H1 (cell line): ENCODE results near the gene IWS1. TPM values are rescaled to one million over a fixed set of nuclear protein-coding genes. Genes with fewer than 3 reads are reported as not detected.

ENCODE experiments used
- CTCF ChIA-PET: fragments of 300-600 bp; sonication (Branson Sonifier 250); formaldehyde crosslinking; loops from one replicate; lab custom pipeline; 2021; ENCODE audit not compliant: partially characterized antibody; lab: Charles Lee
- POLR2A ChIA-PET: fragments of 300-600 bp; sonication (Branson Sonifier 250); formaldehyde crosslinking; loops from one replicate; lab custom pipeline; 2021; ENCODE audit warnings: inconsistent platforms; ENCODE audit not compliant: partially characterized antibody; lab: Charles Lee
- DNase-seq, 2 experiments: peaks; one replicate each; pipeline versions ENCODE4 v3.0.0 to v3.0.0-alpha.2; 2010 to 2022; ENCODE audit warnings: low spot score in 2 of 2, low read depth in 1 of 2, mixed read lengths in 1 of 2
- FAIRE-seq: peaks from 2 replicates; lab custom pipeline; 2011; peaks lifted over from hg19 to GRCh38; lab: Jason Lieb, UNC
- H2AFZ ChIP-seq: 2 replicates; pipeline ENCODE4 v1.8.1; 2012; ENCODE audit warnings: low read length, inconsistent platforms
- H2AK5ac ChIP-seq: 2 replicates; pipeline ENCODE4 v1.6.1; 2013; ENCODE audit warnings: low read depth, low read length
- H2BK120ac ChIP-seq: replicated peaks from 2 replicates; pipeline ENCODE3; 2013; ENCODE audit warnings: low read depth, low read length, inconsistent platforms
- H2BK12ac ChIP-seq: 2 replicates; pipeline ENCODE4 v1.6.1; 2013; ENCODE audit warnings: low read depth, low read length
- H2BK15ac ChIP-seq: 2 replicates; pipeline ENCODE4 v1.6.1; 2013; ENCODE audit warnings: low read length
- H2BK20ac ChIP-seq: 2 replicates; pipeline ENCODE4 v1.6.1; 2013; ENCODE audit warnings: low read length
- H2BK5ac ChIP-seq: 2 replicates; pipeline ENCODE4 v1.6.1; 2013; ENCODE audit warnings: low read depth, low read length
- H3K14ac ChIP-seq: 2 replicates; pipeline ENCODE4 v1.6.1; 2013; ENCODE audit warnings: inconsistent platforms; ENCODE audit not compliant: insufficient read length
- H3K18ac ChIP-seq: 2 replicates; pipeline ENCODE4 v1.6.1; 2013; ENCODE audit warnings: low read length; ENCODE audit errors: extremely low read depth
- H3K23ac ChIP-seq: 2 replicates; pipeline ENCODE4 v1.6.1; 2013; ENCODE audit warnings: inconsistent platforms; ENCODE audit not compliant: insufficient read length
- H3K23me2 ChIP-seq: 2 replicates; pipeline ENCODE4 v1.6.1; 2013; ENCODE audit warnings: low read depth, low read length
- H3K27ac ChIP-seq: 2 replicates; pipeline ENCODE4 v1.6.1; 2011; ENCODE audit warnings: low read depth, low read length, inconsistent platforms
- H3K27me3 ChIP-seq, 4 experiments: replicated peaks in 1 of 4; 1 replicate in 1 of 4; 2 replicates in 3 of 4; pipeline versions ENCODE4 v1.6.1 to v1.8.1; 2011 to 2013; ENCODE audit warnings: low read length in 3 of 4, mild to moderate bottlenecking in 3 of 4, inconsistent platforms in 2 of 4, mixed read lengths in 2 of 4, moderate library complexity in 1 of 4; ENCODE audit not compliant: control insufficient read depth in 3 of 4, insufficient read depth in 3 of 4; ENCODE audit errors: extremely low read depth in 1 of 4
- H3K36me3 ChIP-seq, 4 experiments: 2 replicates each; pipeline versions ENCODE4 v1.6.1 to v1.8.1; 2011 to 2013; ENCODE audit warnings: mild to moderate bottlenecking in 4 of 4, low read length in 3 of 4, moderate library complexity in 2 of 4, control low read depth in 1 of 4, inconsistent platforms in 1 of 4; ENCODE audit not compliant: insufficient read depth in 4 of 4, control insufficient read depth in 2 of 4
- H3K4ac ChIP-seq: replicated peaks from 2 replicates; pipeline ENCODE3; 2013; ENCODE audit warnings: low read length, low read depth, mixed read lengths, inconsistent platforms; ENCODE audit not compliant: insufficient read length
- H3K4me1 ChIP-seq, 4 experiments: replicated peaks in 1 of 4; 1 replicate in 1 of 4; 2 replicates in 3 of 4; pipeline versions ENCODE4 v1.6.1 to v1.8.1; 2011 to 2013; ENCODE audit warnings: low read length in 3 of 4, inconsistent platforms in 2 of 4, mixed read lengths in 1 of 4; ENCODE audit not compliant: insufficient read depth in 4 of 4, control insufficient read depth in 3 of 4
- H3K4me2 ChIP-seq, 2 experiments: 2 replicates each; pipeline versions ENCODE4 v1.6.1 to v1.8.1; 2011 to 2013; ENCODE audit warnings: low read depth in 2 of 2, low read length in 2 of 2, control low read depth in 1 of 2, inconsistent platforms in 1 of 2, mild to moderate bottlenecking in 1 of 2; ENCODE audit not compliant: insufficient read depth in 1 of 2
- H3K4me3 ChIP-seq, 4 experiments: fragments of 200-600, 300-600 bp in 1 of 4; sonication (generic), shearing (Covaris generic), sonication (Bioruptor Twin) in 1 of 4; 2 replicates each; pipeline versions ENCODE4 v1.5.1 to v1.8.1; 2011 to 2016; ENCODE audit warnings: low read length in 4 of 4, low read depth in 3 of 4, control low read depth in 2 of 4, inconsistent platforms in 2 of 4, mild to moderate bottlenecking in 2 of 4, mixed read lengths in 1 of 4, moderate library complexity in 1 of 4; ENCODE audit not compliant: insufficient read depth in 2 of 4; ENCODE audit errors: extremely low read depth in 1 of 4
- H3K56ac ChIP-seq: replicated peaks from 2 replicates; pipeline ENCODE3; 2013; ENCODE audit warnings: low read depth, mild to moderate bottlenecking, mixed read lengths, low read length, inconsistent platforms; ENCODE audit not compliant: insufficient read length
- H3K79me1 ChIP-seq: 2 replicates; pipeline ENCODE4 v1.6.1; 2013; ENCODE audit warnings: low read depth, low read length, control low read depth
- H3K79me2 ChIP-seq, 2 experiments: 2 replicates each; pipeline versions ENCODE4 v1.6.1 to v1.8.1; 2012 to 2013; ENCODE audit warnings: low read length in 2 of 2, mild to moderate bottlenecking in 2 of 2, inconsistent platforms in 1 of 2; ENCODE audit not compliant: insufficient read depth in 2 of 2, control insufficient read depth in 1 of 2
- H3K9ac ChIP-seq, 4 experiments: replicated peaks in 1 of 4; 1 replicate in 1 of 4; 2 replicates in 3 of 4; pipeline versions ENCODE4 v1.6.1 to v1.8.1; 2011 to 2013; ENCODE audit warnings: low read depth in 3 of 4, low read length in 3 of 4, control low read depth in 2 of 4, mild to moderate bottlenecking in 2 of 4, moderate library complexity in 2 of 4, inconsistent platforms in 1 of 4; ENCODE audit errors: extremely low read depth in 1 of 4
- H3K9me3 ChIP-seq, 2 experiments: 2 replicates each; pipeline versions ENCODE4 v1.6.1 to v1.8.1; 2012 to 2013; ENCODE audit warnings: mild to moderate bottlenecking in 2 of 2, moderate library complexity in 2 of 2, control low read depth in 1 of 2, inconsistent platforms in 1 of 2, low read depth in 1 of 2, low read length in 1 of 2, mixed read lengths in 1 of 2; ENCODE audit not compliant: insufficient read depth in 2 of 2
- H4K20me1 ChIP-seq, 2 experiments: replicated peaks in 1 of 2; 2 replicates each; pipeline versions ENCODE3 to v1.8.1; 2011 to 2013; ENCODE audit warnings: inconsistent platforms in 2 of 2, low read length in 2 of 2, mild to moderate bottlenecking in 1 of 2; ENCODE audit not compliant: insufficient read depth in 2 of 2, control insufficient read depth in 1 of 2
- H4K5ac ChIP-seq: 2 replicates; pipeline ENCODE4 v1.6.1; 2013; ENCODE audit warnings: low read length, low read depth, mixed read lengths, inconsistent platforms; ENCODE audit not compliant: insufficient read length
- H4K8ac ChIP-seq: 2 replicates; pipeline ENCODE4 v1.8.0; 2013; ENCODE audit warnings: mild to moderate bottlenecking, moderate library complexity, low read length, inconsistent platforms; ENCODE audit not compliant: insufficient read depth; ENCODE audit errors: extremely low read depth
- H4K91ac ChIP-seq: replicated peaks from 2 replicates; pipeline ENCODE3; 2013; ENCODE audit warnings: low read length, mixed read lengths, inconsistent platforms; ENCODE audit not compliant: insufficient read length
- CBX8 ChIP-seq: fragments of 300-800, 300-1000 bp; sonication (generic); IDR thresholded peaks from 2 replicates; pipeline ENCODE4 v1.7.1; 2016; ENCODE audit warnings: low read depth, low read length, borderline replicate concordance
- CTCF ChIP-seq, 3 experiments: IDR thresholded peaks; 1 replicate in 2 of 3; 2 replicates in 1 of 3; pipeline versions ENCODE4 v1.5.1 to v1.6.1; 2011; ENCODE audit warnings: low read length in 3 of 3, mild to moderate bottlenecking in 3 of 3, inconsistent platforms in 2 of 3, low read depth in 1 of 3, moderate library complexity in 1 of 3; ENCODE audit not compliant: insufficient read depth in 1 of 3; ENCODE audit errors: control extremely low read depth in 1 of 3
- JUND ChIP-seq: IDR thresholded peaks from 2 replicates; pipeline ENCODE4 v1.6.1; 2011; ENCODE audit warnings: mild to moderate bottlenecking, improper control_type of control experiment, low read length
- NRF1 ChIP-seq: IDR thresholded peaks from 2 replicates; pipeline ENCODE4 v1.6.1; 2011; ENCODE audit warnings: mild to moderate bottlenecking, low read depth, low read length, improper control_type of control experiment
- POU5F1 ChIP-seq: IDR thresholded peaks from 2 replicates; pipeline ENCODE4 v1.6.1; 2011; ENCODE audit warnings: low read depth, mild to moderate bottlenecking, low read length, moderate library complexity
- WGBS, 2 experiments: shearing (Covaris generic) in 1 of 2; methylation state at CpG; one replicate each; pipeline versions ENCODE4 v1.1.6 to v1.1.7; 2013 to 2015; ENCODE audit warnings: low lambda C conversion rate in 2 of 2, mixed read lengths in 2 of 2, inconsistent platforms in 1 of 2, low coverage in 1 of 2, missing lambda C conversion rate in 1 of 2; ENCODE audit not compliant: insufficient replicate concordance in 2 of 2, insufficient coverage in 1 of 2, insufficient read length in 1 of 2; ENCODE audit errors: extremely low coverage in 1 of 2, missing lambda C conversion rate in 1 of 2; 5-methylcytosine and 5-hydroxymethylcytosine counted together
- polyA plus RNA-seq, 7 experiments: library from polyadenylated mRNA; depleted of rRNA in 3 of 7; stranded (reverse) in 5 of 7; unstranded in 2 of 7; fragments of >200 nt in 5 of 7; fragments of 200-250 nt in 2 of 7; gene quantifications; 1 replicate in 5 of 7; 2 replicates in 1 of 7; 4 replicates in 1 of 7; pipeline versions ENCODE4 v1.2.1 to v1.2.3, GENCODE V29; 2011 to 2013; ENCODE audit warnings: missing spikeins in 2 of 7, mixed read lengths in 2 of 7
- total RNA-seq: library from RNA; stranded (reverse); fragmentation: NEBNext Ultra II Directional; extraction: Animal tissue kit (Norgen Biotek cat#: 25700); gene quantifications from 2 replicates; pipeline ENCODE4 v1.2.1, GENCODE V29; 2021
- TF ChIP-seq, protein P1 (sequence below): IDR thresholded peaks from 2 replicates; pipeline ENCODE4 v1.6.1; 2012; ENCODE audit warnings: inconsistent platforms

IWS1 gene
- total and polyA plus RNA-seq, 2 of the 8 experiments (the other 6 are each of a cell fraction or from before 2014, with no cell fraction given), result 18.4 to 64.8 TPM

GRCh38 chr2:127454595-127455565 lies 71.4 kb downstream of the IWS1 start:
- no peak overlapping the region for H3K18ac ChIP-seq
- H3K14ac ChIP-seq, result no peak overlapping the region
- H2BK15ac ChIP-seq, result peak overlapping the region; percentile 20; the same call in 1 of the 2 replicates
- no peaks in the 10 kb centered on the region; the same call in 1 of the 2 replicates for H3K79me1 ChIP-seq
- no peak overlapping the region for H4K5ac ChIP-seq
- H3K27ac ChIP-seq, result no peak overlapping the region
- ChIA-PET CTCF (interaction anchor here (0.6 to 6.2 kb wide), 25 partner anchors 7 to 258 kb away, joined by 3 to 60 read pairs (median 7); partner anchors contain the start of gene ERCC3), POLR2A (interaction anchor here (0.5 to 1.8 kb wide), 9 partner anchors 13 to 161 kb away, joined by 3 to 5 read pairs (median 4); partner anchors contain the start of genes ERCC3 and IWS1)
- no peaks in the 10 kb centered on the region for H3K9me3 ChIP-seq
- peak overlapping the region; percentile 20; the same call in 1 of the 2 replicates for H2BK12ac ChIP-seq
- H3K4ac ChIP-seq, result peak overlapping the region; percentile 15
- H2BK20ac ChIP-seq, result peak overlapping the region; percentile 38
- no peaks in the 10 kb centered on the region for H3K27me3 ChIP-seq
- 91% methylated on average over 19 of the region's 19 CpGs; no CpG with 5 or more reads in 1 of the 2 experiments for WGBS, 2 experiments
- 0 out of 2 replicates have a peak overlapping the region, but pooled peaks have one; percentile 3 for H2BK5ac ChIP-seq
- no peak for DNase-seq
- peaks cover 2% of the 10 kb centered on the region; the same call in 1 of the 2 replicates for H3K23me2 ChIP-seq
- H2AFZ ChIP-seq, result no peak overlapping the region
- no peak overlapping the region for H2BK120ac ChIP-seq
- H3K4me2 ChIP-seq, result peak overlapping the region in 1 of 2 experiments; percentile 75; a peak in 1 of 4 replicates
- no peak overlapping the region for H4K8ac ChIP-seq
- H3K4me1 ChIP-seq, result peaks cover 5 to 15% (median 13%) of the 10 kb centered on the region in 4 experiments
- H4K91ac ChIP-seq, result peak overlapping the region; percentile 56
- no peaks in the 10 kb centered on the region for H4K20me1 ChIP-seq
- FAIRE-seq, result no peak
- H2AK5ac ChIP-seq, result peak overlapping the region; percentile 93; the same call in 1 of the 2 replicates
- H3K36me3 ChIP-seq, result no peaks in the 10 kb centered on the region
- H3K23ac ChIP-seq, result no peak overlapping the region
- no peak overlapping the region for H3K4me3 ChIP-seq
- H3K56ac ChIP-seq, result no peak overlapping the region
- H3K79me2 ChIP-seq, result no peaks in the 10 kb centered on the region
- H3K9ac ChIP-seq, result no peak overlapping the region; a peak in 1 of 7 replicates
- TF ChIP-seq CBX8, result no peak
- no peak for TF ChIP-seq CTCF (IDR thresholded peaks at IDR 0.05; ENCODE audit: control extremely low read depth in 1 of 3, insufficient read depth in 1 of 3, low read depth in 1 of 3, low read length in 3 of 3)
- TF ChIP-seq NRF1, result no peak
- TF ChIP-seq, protein P1, sequence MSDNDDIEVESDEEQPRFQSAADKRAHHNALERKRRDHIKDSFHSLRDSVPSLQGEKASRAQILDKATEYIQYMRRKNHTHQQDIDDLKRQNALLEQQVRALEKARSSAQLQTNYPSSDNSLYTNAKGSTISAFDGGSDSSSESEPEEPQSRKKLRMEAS, result no peak
- no peak for TF ChIP-seq POU5F1
- TF ChIP-seq JUND, result no peak
